HG03432 (cell line): Measurements from ENCODE around the gene COG3.

Experiments
- ATAC-seq: cut with Tn5 transposase; IDR thresholded peaks from one replicate; pipeline ENCODE4 v1.9.1; 2021; ENCODE audit warnings: mild to moderate bottlenecking, moderate library complexity; ENCODE audit not compliant: unreplicated experiment

COG3 gene

DNA sequence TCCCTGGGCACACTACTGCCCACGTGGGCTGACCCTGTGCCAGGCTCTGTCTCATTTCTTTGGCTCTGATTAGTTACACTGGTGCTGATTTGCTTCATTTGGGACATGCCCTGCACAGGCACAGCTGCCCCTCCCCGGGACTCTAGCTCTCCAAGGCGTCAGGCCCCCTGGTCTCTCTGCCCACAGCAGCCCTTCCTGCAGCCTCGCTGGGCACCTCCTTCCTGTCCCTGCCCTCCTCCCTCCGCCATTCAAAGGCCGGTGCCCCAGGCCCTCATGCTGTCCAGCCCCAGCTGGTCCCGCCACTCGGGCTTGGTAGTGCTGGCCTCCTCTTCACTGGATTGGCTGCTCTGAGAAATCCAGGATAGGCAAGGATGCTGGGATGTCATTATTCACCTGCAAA, 77.7 kb downstream of the COG3 start:
- no peak for ATAC-seq

GRCh38 chr13:45542878-45543277, 78.1 kb downstream of the COG3 start:
- no peak for ATAC-seq

DNA sequence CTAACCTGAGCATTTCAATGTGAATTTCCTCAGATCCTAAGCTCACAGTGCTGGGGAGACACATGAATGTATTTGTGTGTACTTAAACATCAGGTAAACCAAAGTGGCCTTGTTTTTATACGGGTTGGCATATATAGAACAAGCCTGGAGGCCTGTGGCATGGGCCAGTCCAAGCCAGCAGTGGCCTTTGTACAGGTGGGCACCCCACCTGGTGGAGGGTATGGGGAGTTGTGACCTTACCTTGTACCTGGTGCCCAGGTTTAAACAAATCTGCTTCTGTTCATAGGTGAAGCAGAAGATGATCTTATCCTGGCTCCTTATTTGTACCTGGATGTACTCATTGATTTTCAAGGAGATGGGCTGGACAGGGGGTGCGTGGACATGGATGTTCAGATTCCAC, 79.8 kb downstream of the COG3 start:
- ATAC-seq, result no peak

DNA sequence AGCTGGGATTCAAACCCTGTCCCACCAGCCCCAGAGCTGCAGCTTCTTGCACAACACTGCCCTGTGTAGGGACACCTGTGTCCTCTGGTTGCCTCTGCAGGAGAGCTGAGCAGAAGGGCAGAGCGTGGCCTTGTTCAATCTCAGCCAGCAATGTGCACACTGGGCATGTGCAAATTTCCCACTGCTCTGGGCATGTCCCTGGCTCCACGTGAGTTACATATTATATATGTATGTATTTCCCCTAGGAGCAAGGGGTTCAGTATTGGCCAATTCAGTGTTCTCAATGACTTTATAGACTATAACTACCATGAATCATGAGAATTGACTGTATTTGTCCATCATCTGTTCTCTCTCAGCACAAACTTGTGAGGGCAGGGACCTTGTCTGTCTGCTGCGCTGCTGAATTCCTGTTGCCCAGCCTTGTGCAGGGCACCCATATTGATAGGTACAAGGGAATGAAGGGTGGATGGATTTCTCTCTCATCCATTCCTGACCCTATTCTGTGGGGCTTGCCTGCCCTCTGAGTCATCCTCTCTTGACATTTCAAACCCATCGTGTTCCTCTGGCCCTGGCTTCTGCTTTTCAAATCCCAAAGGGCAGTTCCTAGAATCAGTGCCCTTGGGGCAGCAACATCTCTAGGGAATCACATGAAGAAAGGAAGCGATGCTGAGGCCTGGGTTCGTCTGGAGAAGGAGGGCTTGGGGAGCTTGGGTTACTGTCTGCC, 81.1 kb downstream of the COG3 start:
- no peak for ATAC-seq

GRCh38 chr13:45546410-45546765, 81.6 kb downstream of the COG3 start:
- ATAC-seq, result no peak

- ATAC-seq, result no peak
Measured at GRCh38 chr13:45548281-45548680, 83.5 kb downstream of the COG3 start.

DNA sequence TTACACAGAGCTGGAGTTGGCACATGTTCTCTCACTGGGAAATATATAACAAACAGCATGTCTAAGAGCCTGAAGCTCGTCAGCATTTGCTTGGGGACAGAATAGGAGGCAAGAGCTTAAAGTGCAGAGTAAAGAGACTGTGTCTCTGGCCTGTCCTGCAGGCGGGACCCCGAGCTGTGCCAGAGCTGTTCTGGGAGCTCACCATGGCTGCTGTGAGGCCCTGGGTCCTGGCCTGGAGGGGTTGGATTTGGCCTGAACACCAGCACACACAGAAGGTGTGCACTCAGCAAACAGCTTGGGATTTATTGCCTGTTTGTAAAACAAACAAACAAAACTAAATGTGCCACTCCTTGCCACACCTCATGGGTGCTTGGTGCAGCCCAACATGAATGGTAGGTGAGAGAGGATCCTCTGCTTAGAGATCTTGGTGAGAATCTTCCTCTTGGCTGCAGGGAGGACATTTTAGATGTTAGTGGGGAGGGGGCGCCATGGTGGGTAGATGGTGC, 89.9 kb downstream of the COG3 start:
- ATAC-seq, result no peak

GRCh38 chr13:45564133-45564776, 99.5 kb downstream of the COG3 start:
- no peak for ATAC-seq

- no peak for ATAC-seq
Measured at GRCh38 chr13:45565331-45565730, 100.6 kb downstream of the COG3 start.

GRCh38 chr13:45575146-45575829, 110.5 kb downstream of the COG3 start:
- ATAC-seq, result no peak

- no peak for ATAC-seq
Measured at GRCh38 chr13:45575830-45576180, 111.1 kb downstream of the COG3 start.

GRCh38 chr13:45576466-45576865, 111.7 kb downstream of the COG3 start:
- ATAC-seq, result no peak

DNA sequence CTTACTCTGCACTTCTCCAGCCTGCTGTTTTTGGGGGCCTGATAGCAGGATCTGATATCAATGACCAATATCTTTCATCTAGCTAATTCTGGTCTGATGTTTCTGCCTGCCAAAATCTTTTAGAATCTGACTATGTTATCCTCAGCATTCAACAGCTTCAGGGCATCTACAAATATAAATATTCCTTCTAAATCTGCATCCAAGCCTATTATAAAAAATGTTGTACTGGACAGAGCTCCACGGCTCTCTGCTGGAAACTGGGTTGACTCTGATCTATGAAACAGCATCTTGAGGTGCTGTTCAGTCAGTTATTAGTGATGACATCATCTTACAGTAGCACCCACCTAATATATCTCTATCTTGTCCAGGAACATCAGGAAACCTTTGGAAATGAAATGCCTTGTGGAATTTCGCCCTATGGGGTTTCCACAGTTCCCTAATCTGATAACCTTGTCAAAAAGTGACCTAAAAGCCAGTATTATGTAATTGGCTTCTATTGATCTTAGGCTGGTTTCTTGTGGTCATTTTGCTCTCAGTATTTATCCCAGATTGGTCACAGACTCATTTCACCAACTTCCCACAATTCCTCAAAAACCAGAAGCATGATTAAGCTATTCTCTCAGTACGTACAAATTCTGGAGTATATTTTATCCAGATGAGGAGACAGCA, 117.8 kb downstream of the COG3 start:
- ATAC-seq, result no peak

DNA sequence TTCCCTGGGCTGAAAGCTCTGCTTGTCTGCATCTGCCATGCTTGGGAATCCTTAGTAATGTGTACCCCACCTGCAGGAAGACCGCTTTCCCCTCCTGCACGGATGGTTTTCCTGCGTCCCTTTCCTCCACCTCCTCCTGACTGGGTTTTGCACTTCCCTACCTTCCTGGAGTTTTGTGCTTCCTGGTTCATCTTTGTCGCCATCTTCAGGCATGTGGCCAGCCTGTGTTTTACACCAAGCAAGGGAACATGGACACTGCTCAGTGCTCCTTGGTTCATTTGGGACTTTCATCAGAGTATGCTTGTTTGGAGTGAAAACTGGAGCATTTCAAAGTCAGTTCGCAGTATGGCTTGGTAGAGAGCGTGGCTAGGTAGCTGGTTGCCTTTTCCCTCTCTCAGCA, 120.1 kb downstream of the COG3 start:
- no peak for ATAC-seq
